ENCODE measurements around the gene CDH4.

DNA sequence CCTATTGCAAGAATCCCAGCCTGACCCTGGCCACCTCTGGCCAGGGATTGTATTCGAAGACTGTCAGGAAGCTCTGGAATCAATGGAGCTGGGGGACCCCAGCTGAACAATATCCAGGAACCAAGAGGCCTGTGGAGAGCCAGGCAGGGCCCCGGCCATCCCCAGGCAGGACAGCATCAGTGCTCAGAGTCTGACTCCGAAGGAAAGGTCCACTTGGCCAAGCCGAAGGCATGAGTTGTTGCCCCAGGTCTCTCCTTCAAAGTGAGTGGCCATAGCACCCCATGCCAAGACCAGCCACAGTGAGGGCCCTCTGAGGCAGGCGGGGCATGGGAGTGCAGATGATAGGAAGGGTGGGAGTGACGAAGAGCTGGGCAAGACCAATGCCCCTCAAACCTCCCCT lies 193.1 kb downstream of the CDH4 start:
- TF ChIP-seq, protein P1, sequence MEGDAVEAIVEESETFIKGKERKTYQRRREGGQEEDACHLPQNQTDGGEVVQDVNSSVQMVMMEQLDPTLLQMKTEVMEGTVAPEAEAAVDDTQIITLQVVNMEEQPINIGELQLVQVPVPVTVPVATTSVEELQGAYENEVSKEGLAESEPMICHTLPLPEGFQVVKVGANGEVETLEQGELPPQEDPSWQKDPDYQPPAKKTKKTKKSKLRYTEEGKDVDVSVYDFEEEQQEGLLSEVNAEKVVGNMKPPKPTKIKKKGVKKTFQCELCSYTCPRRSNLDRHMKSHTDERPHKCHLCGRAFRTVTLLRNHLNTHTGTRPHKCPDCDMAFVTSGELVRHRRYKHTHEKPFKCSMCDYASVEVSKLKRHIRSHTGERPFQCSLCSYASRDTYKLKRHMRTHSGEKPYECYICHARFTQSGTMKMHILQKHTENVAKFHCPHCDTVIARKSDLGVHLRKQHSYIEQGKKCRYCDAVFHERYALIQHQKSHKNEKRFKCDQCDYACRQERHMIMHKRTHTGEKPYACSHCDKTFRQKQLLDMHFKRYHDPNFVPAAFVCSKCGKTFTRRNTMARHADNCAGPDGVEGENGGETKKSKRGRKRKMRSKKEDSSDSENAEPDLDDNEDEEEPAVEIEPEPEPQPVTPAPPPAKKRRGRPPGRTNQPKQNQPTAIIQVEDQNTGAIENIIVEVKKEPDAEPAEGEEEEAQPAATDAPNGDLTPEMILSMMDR (IDR thresholded peaks at IDR 0.05 in 2 of 3, conservative IDR thresholded peaks at IDR 0.05 in 1 of 3; ENCODE audit: insufficient read depth in 2 of 3, low read depth in 1 of 3, low read length in 3 of 3): no peak
- TF ChIP-seq ZNF3 (CRISPR knock-in tag; IDR thresholded peaks at IDR 0.05): no peak
